K562 (cell line): ENCODE results near the gene SCARF2. TPM values are rescaled to one million over a fixed set of nuclear protein-coding genes. Genes with fewer than 3 reads are reported as not detected.

Experiments
- ATF7 ChIP-seq: fragments of 450-650 bp; IDR thresholded peaks from 2 replicates; pipeline ENCODE4 v1.7.1; 2014; ENCODE audit warnings: mild to moderate bottlenecking, moderate library complexity
- BRD4 ChIP-seq: fragments of 200-600 bp; sonication (generic); IDR thresholded peaks from 2 replicates; pipeline ENCODE4 v1.6.1; 2017; ENCODE audit warnings: inconsistent platforms
- HCFC1 ChIP-seq: IDR thresholded peaks from 2 replicates; pipeline ENCODE4 v1.6.1; 2012; ENCODE audit warnings: low read depth, low read length, improper control_type of control experiment
- HMGN3 ChIP-seq: IDR thresholded peaks from 2 replicates; pipeline ENCODE4 v1.6.1; 2011; ENCODE audit warnings: borderline replicate concordance, low read depth, mild to moderate bottlenecking, mixed read lengths, low read length; ENCODE audit not compliant: insufficient read length; ENCODE audit errors: extremely low read depth
- HNRNPUL1 ChIP-seq: fragments of 200-400 bp; formaldehyde crosslinking; IDR thresholded peaks from 2 replicates; pipeline ENCODE4 v1.6.1; 2017; ENCODE audit warnings: low read length
- MAX ChIP-seq: sonication (generic); formaldehyde crosslinking; IDR thresholded peaks from 2 replicates; pipeline ENCODE4 v1.9.0; 2022; ENCODE audit warnings: mild to moderate bottlenecking, missing genetic modification reagents
- MTA1 ChIP-seq: fragments of 450-650 bp; IDR thresholded peaks from 2 replicates; pipeline ENCODE4 v1.6.1; 2017; ENCODE audit warnings: borderline replicate concordance
- NR1H2 ChIP-seq: sonication (generic); formaldehyde crosslinking; IDR thresholded peaks from 2 replicates; pipeline ENCODE4 v1.4.0; 2020; ENCODE audit warnings: mild to moderate bottlenecking, missing genetic modification reagents
- POLR2G ChIP-seq: fragments of 200-400 bp; formaldehyde crosslinking; IDR thresholded peaks from 2 replicates; pipeline ENCODE4 v1.6.1; 2017; ENCODE audit warnings: low read depth, mild to moderate bottlenecking, antibody characterized with exemption, low read length, moderate library complexity
- RBM39 ChIP-seq: fragments of 200-400 bp; formaldehyde crosslinking; optimal IDR thresholded peaks from 2 replicates; pipeline ENCODE3; 2018; ENCODE audit warnings: low read depth, low read length
- REST ChIP-seq, 2 experiments: fragments of 450-650 bp; formaldehyde crosslinking in 1 of 2; IDR thresholded peaks; 2 replicates each; pipeline versions ENCODE4 v1.4.0 to v1.6.1; 2014 to 2020; ENCODE audit warnings: mild to moderate bottlenecking in 2 of 2, borderline replicate concordance in 1 of 2, low read depth in 1 of 2
- SMARCC2 ChIP-seq: fragments of 450-650 bp; IDR thresholded peaks from 2 replicates; pipeline ENCODE4 v1.6.1; 2017; ENCODE audit warnings: antibody characterized with exemption, moderate library complexity, mild to moderate bottlenecking, low read depth
- ZBTB17 ChIP-seq: fragments of 450-650 bp; formaldehyde crosslinking; IDR thresholded peaks from 2 replicates; pipeline ENCODE4 v1.4.0; 2020; ENCODE audit warnings: mild to moderate bottlenecking
- ZNF224 ChIP-seq: sonication (generic); formaldehyde crosslinking; IDR thresholded peaks from 2 replicates; pipeline ENCODE4 v1.8.0; 2022; ENCODE audit warnings: mild to moderate bottlenecking, missing genetic modification reagents
- ZNF57 ChIP-seq: fragments of 450-650 bp; formaldehyde crosslinking; IDR thresholded peaks from 2 replicates; pipeline ENCODE4 v1.4.0; 2020; ENCODE audit warnings: mild to moderate bottlenecking, moderate library complexity
- polyA plus RNA-seq, 8 experiments: library from polyadenylated mRNA; depleted of rRNA in 4 of 8; stranded (reverse) in 5 of 8; unstranded in 3 of 8; fragments of >200 nt; fragmentation: Nextera tagmentation in 2 of 8; fragmentation: Illumina TruSeq in 1 of 8; extraction: Ambion mirVana in 2 of 8; extraction: Trizol in 1 of 8; gene quantifications; 2 replicates each; pipeline versions ENCODE4 v1.2.1 to v1.2.3, GENCODE V29; 2011 to 2014; ENCODE audit warnings: inconsistent platforms in 1 of 8, missing spikeins in 1 of 8
- total RNA-seq, 7 experiments: library from RNA; depleted of rRNA in 6 of 7; stranded (reverse); fragments of >200 nt in 6 of 7; fragmentation: Illumina TruSeq in 2 of 7; extraction: Trizol in 2 of 7; gene quantifications; 2 replicates each; pipeline versions ENCODE4 v1.2.1 to v1.2.3, GENCODE V29; 2011 to 2021; ENCODE audit warnings: low replicate concordance in 1 of 7
- TF ChIP-seq, protein P1 (sequence below), 2 experiments: fragments of 450-650 bp in 1 of 2; sonication (generic) in 1 of 2; formaldehyde crosslinking; conservative IDR thresholded peaks; 2 replicates each; pipeline versions ENCODE4 v1.4.0 to v1.8.1; 2020 to 2022; ENCODE audit warnings: mild to moderate bottlenecking in 1 of 2, missing genetic modification reagents in 1 of 2
- TF ChIP-seq, protein P2 (sequence below): fragments of 250-450 bp; sonication (Bioruptor Pico); IDR thresholded peaks from 2 replicates; pipeline ENCODE4 v1.4.0; 2020; ENCODE audit warnings: mild to moderate bottlenecking

The SCARF2 gene
- total and polyA plus RNA-seq, 9 of the 15 experiments (the other 6 are each of a cell fraction or from before 2014, with no cell fraction given), result 0.06 to 0.32 (median 0.21) TPM; not detected in 5

DNA sequence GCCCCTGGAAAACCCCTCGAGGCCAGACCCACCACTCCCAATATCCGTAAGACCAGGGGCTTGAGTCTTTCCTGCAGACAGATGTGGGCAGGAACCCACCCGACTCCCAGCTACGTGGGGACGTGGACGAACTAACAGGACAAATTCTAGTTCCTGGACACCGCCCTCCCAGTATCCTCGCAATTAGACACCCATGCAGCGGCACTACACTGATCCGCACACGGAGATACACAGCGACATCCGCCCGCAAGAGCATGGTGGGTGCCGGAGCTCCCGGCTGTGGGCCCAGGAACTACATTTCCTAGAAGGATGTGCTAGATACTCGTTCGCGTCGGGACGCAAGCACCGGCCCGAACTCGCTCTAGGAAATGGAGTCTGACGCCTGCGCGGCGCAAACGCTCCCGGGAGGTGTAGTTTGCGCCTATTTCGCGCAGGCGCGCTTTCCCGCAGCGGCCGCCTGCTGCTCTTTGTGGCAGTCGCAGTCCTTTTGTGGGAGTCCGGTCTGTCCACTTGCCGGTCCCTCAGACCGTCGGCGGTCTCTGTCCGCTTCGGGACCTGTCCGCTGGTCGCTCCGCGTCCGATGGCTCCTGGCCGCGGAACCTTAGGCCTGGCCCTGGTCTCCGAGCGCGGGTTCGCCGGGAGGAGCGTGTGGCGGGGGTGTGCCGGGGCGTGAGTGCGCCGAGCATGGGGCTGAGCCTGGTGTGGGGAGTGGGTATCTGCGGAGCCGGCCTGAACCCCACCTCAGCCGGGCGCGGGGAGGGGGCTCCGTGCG, 43.7 kb downstream of the SCARF2 start, which contains the start of gene ZNF74 (continued):
- TF ChIP-seq REST (IDR thresholded peaks at IDR 0.05; ENCODE audit: borderline replicate concordance) (no peak), REST (CRISPR knock-in tag; IDR thresholded peaks at IDR 0.05; ENCODE audit: low read depth) (peak; percentile 82), RBM39 (no peak), BRD4 (peak; percentile 77), HCFC1 (peak; percentile 99), MTA1 (no peak), NR1H2 (no peak), HMGN3 (no peak), HNRNPUL1 (no peak), ZBTB17 (peak; percentile 87), ZNF224 (CRISPR knock-in tag) (no peak), ATF7 (no peak), MAX (CRISPR knock-in tag) (no peak), POLR2G (peak; percentile 100), ZNF57 (CRISPR knock-in tag) (no peak), SMARCC2 (no peak)
- TF ChIP-seq, protein P1, sequence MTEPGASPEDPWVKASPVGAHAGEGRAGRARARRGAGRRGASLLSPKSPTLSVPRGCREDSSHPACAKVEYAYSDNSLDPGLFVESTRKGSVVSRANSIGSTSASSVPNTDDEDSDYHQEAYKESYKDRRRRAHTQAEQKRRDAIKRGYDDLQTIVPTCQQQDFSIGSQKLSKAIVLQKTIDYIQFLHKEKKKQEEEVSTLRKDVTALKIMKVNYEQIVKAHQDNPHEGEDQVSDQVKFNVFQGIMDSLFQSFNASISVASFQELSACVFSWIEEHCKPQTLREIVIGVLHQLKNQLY (CRISPR knock-in tag; conservative IDR thresholded peaks at IDR 0.05), result peak in 1 of 2 experiments; percentile 95; a peak in 3 of 4 replicates
- TF ChIP-seq, protein P2, sequence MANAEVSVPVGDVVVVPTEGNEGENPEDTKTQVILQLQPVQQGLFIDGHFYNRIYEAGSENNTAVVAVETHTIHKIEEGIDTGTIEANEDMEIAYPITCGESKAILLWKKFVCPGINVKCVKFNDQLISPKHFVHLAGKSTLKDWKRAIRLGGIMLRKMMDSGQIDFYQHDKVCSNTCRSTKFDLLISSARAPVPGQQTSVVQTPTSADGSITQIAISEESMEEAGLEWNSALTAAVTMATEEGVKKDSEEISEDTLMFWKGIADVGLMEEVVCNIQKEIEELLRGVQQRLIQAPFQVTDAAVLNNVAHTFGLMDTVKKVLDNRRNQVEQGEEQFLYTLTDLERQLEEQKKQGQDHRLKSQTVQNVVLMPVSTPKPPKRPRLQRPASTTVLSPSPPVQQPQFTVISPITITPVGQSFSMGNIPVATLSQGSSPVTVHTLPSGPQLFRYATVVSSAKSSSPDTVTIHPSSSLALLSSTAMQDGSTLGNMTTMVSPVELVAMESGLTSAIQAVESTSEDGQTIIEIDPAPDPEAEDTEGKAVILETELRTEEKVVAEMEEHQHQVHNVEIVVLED (CRISPR knock-in tag), result peak; percentile 100
